MM.1S (cell line): ENCODE data around the gene SNX15.
A peak's percentile ranks its signal among the peaks of the same experiment; 100 is the strongest.

Source experiments
- DNase-seq: peaks from one replicate; pipeline ENCODE4 v3.0.0-alpha.2; 2015
- H2AFZ ChIP-seq: fragments of 300-600 bp; sonication (generic); 2 replicates; pipeline ENCODE4 v1.6.0; 2016; ENCODE audit warnings: antibody characterized with exemption, low read length
- H3F3A ChIP-seq: fragments of 300-600 bp; sonication (generic); 2 replicates; pipeline ENCODE4 v1.6.1; 2016; ENCODE audit warnings: mild to moderate bottlenecking, antibody characterized with exemption, low read length, moderate library complexity, mixed read lengths; ENCODE audit not compliant: insufficient read depth
- H3K27ac ChIP-seq: fragments of 300-600 bp; sonication (generic); 2 replicates; pipeline ENCODE4 v1.5.1; 2016; ENCODE audit warnings: mild to moderate bottlenecking, low read length
- H3K27me3 ChIP-seq: fragments of 300-600 bp; sonication (generic); replicated peaks from 2 replicates; pipeline ENCODE4 v1.6.0; 2016; ENCODE audit warnings: low read length; ENCODE audit not compliant: insufficient read depth
- H3K36me3 ChIP-seq: fragments of 300-600 bp; sonication (generic); replicated peaks from 2 replicates; pipeline ENCODE4 v1.6.1; 2016; ENCODE audit warnings: mild to moderate bottlenecking, low read length, mixed read lengths; ENCODE audit not compliant: insufficient read depth
- H3K4me1 ChIP-seq: fragments of 300-600 bp; sonication (generic); 2 replicates; pipeline ENCODE4 v1.6.1; 2016; ENCODE audit warnings: low read length, mixed read lengths
- H3K4me2 ChIP-seq: fragments of 300-600 bp; sonication (generic); 2 replicates; pipeline ENCODE4 v1.6.0; 2016; ENCODE audit warnings: low read depth, low read length
- H3K4me3 ChIP-seq: fragments of 300-600 bp; sonication (generic); 2 replicates; pipeline ENCODE4 v1.5.1; 2016; ENCODE audit warnings: low read length, mixed read lengths
- H3K79me2 ChIP-seq: fragments of 300-600 bp; sonication (generic); 2 replicates; pipeline ENCODE4 v1.6.1; 2016; ENCODE audit warnings: mixed run types, low read length, mixed read lengths
- H3K9ac ChIP-seq: fragments of 300-600 bp; sonication (generic); 2 replicates; pipeline ENCODE4 v1.6.1; 2016; ENCODE audit warnings: low read length, mixed read lengths
- H3K9me2 ChIP-seq: fragments of 300-600 bp; sonication (generic); replicated peaks from 2 replicates; pipeline ENCODE4 v1.6.1; 2016; ENCODE audit warnings: mild to moderate bottlenecking, low read length, mixed read lengths; ENCODE audit not compliant: insufficient read depth
- H3K9me3 ChIP-seq: fragments of 300-600 bp; sonication (generic); replicated peaks from 2 replicates; pipeline ENCODE4 v1.6.1; 2016; ENCODE audit warnings: mild to moderate bottlenecking, low read length, mixed read lengths; ENCODE audit not compliant: insufficient read depth
- H4K20me1 ChIP-seq: fragments of 300-600 bp; sonication (generic); 2 replicates; pipeline ENCODE4 v1.6.1; 2016; ENCODE audit warnings: mild to moderate bottlenecking, low read length, moderate library complexity, mixed read lengths; ENCODE audit not compliant: insufficient read depth
- EZH2 ChIP-seq: fragments of 300-600 bp; sonication (generic); optimal IDR thresholded peaks from 2 replicates; pipeline ENCODE3; 2017; ENCODE audit warnings: low read depth, mild to moderate bottlenecking, antibody characterized with exemption, low read length, mixed read lengths
- EZH2phosphoT487 ChIP-seq: fragments of 300-600 bp; sonication (generic); IDR thresholded peaks from 2 replicates; pipeline ENCODE4 v1.6.1; 2018; ENCODE audit warnings: antibody characterized with exemption, low read length
- TF ChIP-seq, protein P1 (sequence below): fragments of 300-600 bp; sonication (generic); IDR thresholded peaks from 2 replicates; pipeline ENCODE4 v1.5.1; 2016; ENCODE audit warnings: antibody characterized with exemption, low read length, mixed read lengths

SNX15 gene

DNA sequence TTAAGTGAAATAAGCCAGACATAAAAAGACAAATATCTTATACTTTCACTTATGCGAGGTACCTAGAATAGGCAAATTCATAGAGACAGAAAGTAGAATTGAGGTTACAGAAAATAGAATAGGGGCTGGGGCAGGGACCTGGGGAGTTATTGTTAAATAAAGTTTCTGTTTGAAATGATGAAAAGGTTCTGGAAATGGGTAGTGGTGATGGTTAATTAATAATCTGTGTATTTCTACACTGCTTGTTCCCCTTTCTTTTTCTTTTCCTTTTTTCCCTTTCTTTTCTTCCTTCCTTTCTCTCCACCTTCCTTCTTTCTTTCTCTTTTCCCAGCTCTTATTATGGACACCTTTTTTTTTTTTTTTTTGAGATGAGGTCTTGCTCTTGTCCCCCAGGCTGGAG, 28.3 kb downstream of the SNX15 start:
- H3K4me2 ChIP-seq = 0 out of 2 replicates have a peak overlapping the region, but pooled peaks have one; percentile 3
- no peak overlapping the region for H3K4me3 ChIP-seq
- no peak overlapping the region for H2AFZ ChIP-seq
- peaks cover 12% of the 10 kb centered on the region for H3F3A ChIP-seq
- H3K79me2 ChIP-seq = no peaks in the 10 kb centered on the region
- H3K27ac ChIP-seq = no peak overlapping the region
- no peaks in the 10 kb centered on the region for H3K9me2 ChIP-seq
- no peaks in the 10 kb centered on the region for H3K27me3 ChIP-seq
- peaks cover 27% of the 10 kb centered on the region for H3K4me1 ChIP-seq
- H4K20me1 ChIP-seq = no peaks in the 10 kb centered on the region
- peak; percentile 17 for DNase-seq
- no peaks in the 10 kb centered on the region for H3K9me3 ChIP-seq
- no peaks in the 10 kb centered on the region for H3K36me3 ChIP-seq
- H3K9ac ChIP-seq = no peak overlapping the region
- no peak for TF ChIP-seq EZH2phosphoT487
- TF ChIP-seq, protein P1, sequence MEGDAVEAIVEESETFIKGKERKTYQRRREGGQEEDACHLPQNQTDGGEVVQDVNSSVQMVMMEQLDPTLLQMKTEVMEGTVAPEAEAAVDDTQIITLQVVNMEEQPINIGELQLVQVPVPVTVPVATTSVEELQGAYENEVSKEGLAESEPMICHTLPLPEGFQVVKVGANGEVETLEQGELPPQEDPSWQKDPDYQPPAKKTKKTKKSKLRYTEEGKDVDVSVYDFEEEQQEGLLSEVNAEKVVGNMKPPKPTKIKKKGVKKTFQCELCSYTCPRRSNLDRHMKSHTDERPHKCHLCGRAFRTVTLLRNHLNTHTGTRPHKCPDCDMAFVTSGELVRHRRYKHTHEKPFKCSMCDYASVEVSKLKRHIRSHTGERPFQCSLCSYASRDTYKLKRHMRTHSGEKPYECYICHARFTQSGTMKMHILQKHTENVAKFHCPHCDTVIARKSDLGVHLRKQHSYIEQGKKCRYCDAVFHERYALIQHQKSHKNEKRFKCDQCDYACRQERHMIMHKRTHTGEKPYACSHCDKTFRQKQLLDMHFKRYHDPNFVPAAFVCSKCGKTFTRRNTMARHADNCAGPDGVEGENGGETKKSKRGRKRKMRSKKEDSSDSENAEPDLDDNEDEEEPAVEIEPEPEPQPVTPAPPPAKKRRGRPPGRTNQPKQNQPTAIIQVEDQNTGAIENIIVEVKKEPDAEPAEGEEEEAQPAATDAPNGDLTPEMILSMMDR = no peak
- no peak for TF ChIP-seq EZH2

DNA sequence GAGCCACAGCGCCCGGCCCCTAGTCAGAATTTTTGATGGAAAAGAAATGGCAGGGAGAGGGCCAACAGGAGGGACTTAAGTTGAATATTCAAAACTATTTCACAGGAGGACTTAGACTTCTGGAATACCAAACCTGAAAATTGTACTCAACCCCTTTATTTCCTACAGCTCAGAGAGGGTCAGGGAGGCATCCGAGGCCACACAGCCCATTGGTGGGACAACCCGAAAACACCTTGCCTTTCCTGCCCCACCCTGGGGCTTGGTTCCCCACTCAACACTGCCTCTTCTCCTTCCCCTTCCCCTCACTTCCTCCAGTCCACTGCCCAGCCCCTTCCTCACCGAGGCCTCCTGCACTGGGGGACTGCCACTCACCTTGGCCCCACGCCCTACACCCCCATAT, 29.8 kb downstream of the SNX15 start:
- no peaks in the 10 kb centered on the region for H3K36me3 ChIP-seq
- no peak for DNase-seq
- H3K27ac ChIP-seq = no peak overlapping the region
- no peaks in the 10 kb centered on the region for H3K9me2 ChIP-seq
- no peak overlapping the region for H3K9ac ChIP-seq
- H2AFZ ChIP-seq = no peak overlapping the region
- no peaks in the 10 kb centered on the region for H3K27me3 ChIP-seq
- H4K20me1 ChIP-seq = no peaks in the 10 kb centered on the region
- no peak overlapping the region for H3K4me2 ChIP-seq
- peaks cover 30% of the 10 kb centered on the region for H3K4me1 ChIP-seq
- H3F3A ChIP-seq = peaks cover 11% of the 10 kb centered on the region
- H3K9me3 ChIP-seq = no peaks in the 10 kb centered on the region
- H3K79me2 ChIP-seq = no peaks in the 10 kb centered on the region
- TF ChIP-seq EZH2phosphoT487 (no peak), EZH2 (no peak)
- TF ChIP-seq, protein P1 = no peak
- H3K4me3 ChIP-seq = no peak overlapping the region

DNA sequence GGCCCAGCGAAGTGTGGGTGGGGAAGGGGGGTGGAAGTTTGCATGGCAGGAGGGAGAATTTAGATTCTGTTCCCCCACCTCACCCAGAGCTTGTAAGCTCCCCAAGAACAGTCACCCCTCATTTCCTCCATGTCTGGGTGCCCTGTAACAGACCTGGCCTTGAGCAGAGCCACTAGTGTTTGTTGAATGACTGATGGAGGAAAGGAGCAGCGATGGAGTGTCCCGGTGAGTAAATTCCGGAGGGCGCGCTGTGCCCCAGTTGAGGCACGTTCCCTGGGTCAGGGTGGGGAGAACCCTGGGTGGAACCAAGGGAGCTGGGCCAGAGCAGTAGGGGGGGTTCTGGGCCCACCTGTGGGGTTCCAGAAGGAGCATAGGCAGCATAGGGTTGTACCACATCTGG, 30.3 kb downstream of the SNX15 start:
- Histone ChIP-seq H3K36me3 (no peaks in the 10 kb centered on the region), H4K20me1 (no peaks in the 10 kb centered on the region), H3K27ac (no peak overlapping the region), H3K9me3 (no peaks in the 10 kb centered on the region), H3K9me2 (no peaks in the 10 kb centered on the region), H3K4me1 (peaks cover 33% of the 10 kb centered on the region), H3K27me3 (no peaks in the 10 kb centered on the region), H3F3A (peaks cover 11% of the 10 kb centered on the region), H3K9ac (no peak overlapping the region), H3K4me2 (no peak overlapping the region), H3K4me3 (no peak overlapping the region), H2AFZ (no peak overlapping the region), H3K79me2 (no peaks in the 10 kb centered on the region)
- no peak for DNase-seq
- TF ChIP-seq EZH2phosphoT487 = no peak
- TF ChIP-seq, protein P1 = no peak
- TF ChIP-seq EZH2 = no peak
